ENCODE data around the gene ARHGAP10.
"Not testable (repeated sequence)": the region's sequence is repeated elsewhere in the genome, so short reads cannot be mapped to it uniquely, and the experiment has no call there.

ARHGAP10 gene

DNA sequence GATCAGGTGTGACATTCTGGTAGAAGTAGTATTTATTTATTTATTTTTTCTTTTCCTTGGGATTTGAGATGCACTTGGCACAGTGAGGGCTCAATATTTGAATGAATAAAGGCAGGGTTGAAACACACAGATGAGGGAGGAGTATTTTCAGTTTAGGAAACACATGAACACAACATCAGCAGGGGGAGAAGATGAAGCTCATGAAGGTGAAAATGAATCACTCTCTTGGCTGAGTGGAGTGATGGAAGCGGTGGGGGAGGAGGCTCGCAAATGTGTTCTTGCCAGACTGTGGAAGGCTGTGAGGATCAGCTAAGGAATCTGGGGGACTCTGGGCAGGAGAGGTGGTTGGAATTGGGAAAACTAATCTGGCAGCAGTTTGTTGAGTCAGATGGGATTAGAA lies 55.3 kb downstream of the ARHGAP10 start:
- Mint-ChIP-seq H3K27ac (no peak overlapping the region), H3K9me3 (no peaks in the 10 kb centered on the region), H3K27me3 (ENCODE audit: low read depth) (no peaks in the 10 kb centered on the region), H3K4me1 (ENCODE audit: low read depth) (peaks cover 25% of the 10 kb centered on the region), H3K4me3 (no peak overlapping the region), H3K36me3 (ENCODE audit: low read depth) (no peaks in the 10 kb centered on the region)

DNA sequence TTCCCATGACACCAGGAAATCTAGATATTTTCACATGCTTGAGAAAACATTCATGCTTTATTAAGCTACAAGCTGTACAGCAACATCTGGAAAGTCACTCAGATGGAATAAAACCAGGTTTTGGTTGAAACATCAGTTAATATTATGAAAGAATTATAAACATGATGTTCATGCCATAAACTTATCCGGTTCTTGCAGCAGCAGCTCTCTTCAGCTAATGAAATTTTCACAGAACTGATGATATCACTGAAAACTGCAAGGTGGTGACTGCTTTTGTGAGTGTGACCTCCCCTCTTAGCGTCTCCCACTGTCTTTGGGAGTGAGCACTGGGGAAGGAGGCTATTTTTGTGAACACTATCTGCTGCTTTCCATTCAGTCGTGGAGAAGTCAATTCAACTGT lies 56.9 kb downstream of the ARHGAP10 start:
- H3K4me3 Mint-ChIP-seq: no peak overlapping the region
- peaks cover 40% of the 10 kb centered on the region for H3K4me1 Mint-ChIP-seq (ENCODE audit: low read depth)
- H3K27ac Mint-ChIP-seq: no peak overlapping the region
- H3K27me3 Mint-ChIP-seq (ENCODE audit: low read depth): no peaks in the 10 kb centered on the region
- no peaks in the 10 kb centered on the region for H3K36me3 Mint-ChIP-seq (ENCODE audit: low read depth)
- H3K9me3 Mint-ChIP-seq: no peaks in the 10 kb centered on the region

DNA sequence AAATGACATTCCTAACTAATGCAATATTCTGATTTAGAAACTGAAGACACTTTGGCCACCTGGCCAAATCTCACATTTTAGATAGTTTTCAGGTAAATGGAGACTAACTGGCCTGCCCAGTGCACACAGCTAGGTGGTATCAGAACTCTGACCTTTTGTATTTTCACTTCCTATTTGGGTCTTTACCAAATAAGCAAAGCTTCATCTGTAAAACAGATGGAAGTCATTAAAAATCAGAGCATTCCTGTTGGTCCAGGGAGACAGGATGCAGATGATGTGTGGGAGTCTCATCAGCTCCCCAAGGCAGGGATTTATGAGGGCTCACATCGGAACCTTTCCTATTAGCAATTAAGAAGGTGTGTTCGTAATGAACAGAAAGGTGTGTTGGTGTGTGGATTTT lies 57.7 kb downstream of the ARHGAP10 start:
- Mint-ChIP-seq H3K4me1 (ENCODE audit: low read depth) (peaks cover 48% of the 10 kb centered on the region), H3K27me3 (ENCODE audit: low read depth) (no peaks in the 10 kb centered on the region), H3K4me3 (no peak overlapping the region), H3K36me3 (ENCODE audit: low read depth) (no peaks in the 10 kb centered on the region), H3K9me3 (no peaks in the 10 kb centered on the region), H3K27ac (no peak overlapping the region)

DNA sequence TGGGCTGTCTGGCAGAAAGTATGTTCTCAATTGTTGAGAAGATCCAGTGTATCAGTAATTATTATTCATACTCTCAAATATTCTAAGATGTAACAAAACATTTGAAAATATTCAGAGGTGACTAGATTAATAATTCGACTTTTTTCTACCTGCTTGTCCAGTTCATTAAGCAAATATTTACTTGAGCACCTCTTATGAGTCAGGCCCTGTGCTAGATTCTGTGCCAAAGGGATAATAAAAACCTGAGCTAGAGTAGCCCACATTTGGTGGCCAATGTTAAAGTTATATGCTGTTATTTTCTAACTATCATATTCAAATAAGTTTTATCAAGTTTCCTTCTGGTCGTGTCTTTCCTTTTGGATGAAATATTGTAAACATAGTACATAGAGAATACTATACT lies 58.5 kb downstream of the ARHGAP10 start:
- Mint-ChIP-seq H3K36me3 (ENCODE audit: low read depth) (no peaks in the 10 kb centered on the region), H3K4me1 (ENCODE audit: low read depth) (peaks cover 49% of the 10 kb centered on the region), H3K9me3 (no peaks in the 10 kb centered on the region), H3K27me3 (ENCODE audit: low read depth) (no peaks in the 10 kb centered on the region), H3K27ac (no peak overlapping the region), H3K4me3 (no peak overlapping the region)

DNA sequence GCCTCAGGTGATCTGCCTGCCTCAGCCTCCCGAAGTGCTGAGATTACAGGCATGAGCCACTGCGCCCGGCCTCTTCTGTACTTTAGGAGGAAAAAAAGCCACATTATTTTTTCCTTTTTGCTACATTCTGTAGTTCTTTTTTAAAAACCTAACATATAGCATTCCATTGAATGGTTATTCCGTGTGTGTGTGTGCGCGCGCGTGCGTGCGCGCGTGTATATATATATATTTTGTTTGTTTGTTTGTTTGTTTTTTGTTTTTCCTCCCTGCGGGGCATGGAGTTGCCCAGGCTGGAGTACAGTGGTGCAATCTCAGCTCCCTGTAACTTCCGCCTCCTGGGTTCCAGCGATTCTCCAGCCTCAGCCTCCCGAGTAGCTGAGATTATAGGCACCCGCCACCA lies 59.5 kb downstream of the ARHGAP10 start:
- no peaks in the 10 kb centered on the region for H3K36me3 Mint-ChIP-seq (ENCODE audit: low read depth)
- no peak overlapping the region for H3K27ac Mint-ChIP-seq
- H3K4me3 Mint-ChIP-seq: no peak overlapping the region
- no peaks in the 10 kb centered on the region for H3K27me3 Mint-ChIP-seq (ENCODE audit: low read depth)
- peaks cover 43% of the 10 kb centered on the region for H3K4me1 Mint-ChIP-seq (ENCODE audit: low read depth)
- H3K9me3 Mint-ChIP-seq: no peaks in the 10 kb centered on the region

DNA sequence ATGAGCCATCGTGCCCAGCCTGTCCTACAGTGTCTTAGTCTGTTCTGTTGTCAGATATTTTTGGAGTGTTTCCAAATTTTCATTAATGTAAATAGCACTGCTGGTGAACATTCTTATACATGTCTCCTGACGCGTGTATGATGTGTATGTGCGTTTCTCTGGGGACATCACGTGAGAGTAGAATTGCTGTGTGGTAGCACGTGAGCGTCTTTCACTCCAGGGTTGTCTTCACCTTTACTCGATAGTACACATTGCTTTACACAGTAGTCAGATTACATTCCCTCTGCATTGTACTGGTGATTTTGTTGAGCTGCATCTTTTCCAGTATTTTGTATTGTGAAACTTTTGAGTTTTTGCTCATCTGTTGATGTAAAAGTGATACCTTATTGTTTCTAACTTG lies 60.0 kb downstream of the ARHGAP10 start:
- Mint-ChIP-seq H3K9me3 (no peaks in the 10 kb centered on the region), H3K4me1 (ENCODE audit: low read depth) (peaks cover 42% of the 10 kb centered on the region), H3K4me3 (no peak overlapping the region)

DNA sequence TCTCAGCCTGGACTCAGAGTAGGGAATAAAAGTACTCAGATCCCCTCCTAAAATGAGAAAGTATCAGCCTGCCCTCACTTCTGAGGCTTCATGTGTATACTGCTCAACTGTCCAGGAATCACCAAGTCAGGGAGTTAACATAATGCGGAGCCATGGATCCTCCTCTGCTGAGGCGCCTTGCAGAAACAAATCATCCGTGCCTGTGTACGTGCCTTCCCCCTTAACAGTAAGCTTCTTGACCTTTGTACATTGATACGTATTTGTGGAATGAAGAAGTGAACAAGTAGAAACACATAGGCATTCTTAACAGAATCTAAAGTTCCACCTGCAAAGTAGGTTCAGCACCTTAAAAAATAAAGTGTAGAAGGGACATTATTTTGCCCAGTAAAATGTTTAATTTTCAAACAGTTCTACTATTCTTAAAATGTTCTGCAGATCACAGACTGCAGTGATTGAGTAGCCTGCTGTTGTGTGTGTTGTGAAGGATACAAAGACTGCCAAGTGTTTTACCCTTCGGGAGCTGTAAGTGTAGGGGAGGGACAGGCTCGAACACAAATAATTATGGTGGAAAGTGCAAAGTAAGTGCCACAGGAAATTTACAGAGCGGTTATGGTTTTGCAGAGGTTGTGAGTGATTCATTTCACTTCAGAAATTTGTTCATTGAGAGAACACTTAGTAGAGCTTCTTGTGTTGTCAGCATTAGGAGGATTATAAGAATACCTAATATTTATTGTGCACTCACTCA lies 61.9 kb downstream of the ARHGAP10 start:
- peaks cover 51% of the 10 kb centered on the region for H3K4me1 Mint-ChIP-seq (ENCODE audit: low read depth)

More for the DNA sequence above, 60.0 kb downstream of the ARHGAP10 start:
- Mint-ChIP-seq H3K36me3 (ENCODE audit: low read depth) (peaks cover 2% of the 10 kb centered on the region), H3K27me3 (ENCODE audit: low read depth) (no peaks in the 10 kb centered on the region), H3K27ac (no peak overlapping the region)

DNA sequence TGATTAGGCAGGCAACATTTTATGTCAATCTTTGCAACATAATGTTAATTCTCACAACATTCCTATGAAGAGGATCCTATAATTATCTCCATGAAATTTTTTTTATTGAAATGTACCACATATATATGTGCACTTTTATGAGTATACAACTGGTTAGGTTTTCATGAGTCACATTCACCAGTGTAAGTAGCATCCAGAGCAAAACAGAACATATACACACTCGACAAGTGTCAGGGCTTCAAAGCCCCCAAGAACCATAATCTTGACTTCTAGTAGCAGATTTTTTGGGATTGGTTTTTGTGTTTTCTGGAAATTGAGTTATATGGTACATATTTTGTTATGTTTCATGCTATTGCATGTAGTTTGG lies 62.4 kb downstream of the ARHGAP10 start:
- H3K4me1 Mint-ChIP-seq (ENCODE audit: low read depth): peaks cover 54% of the 10 kb centered on the region

More for the DNA sequence above, 61.9 kb downstream of the ARHGAP10 start:
- peaks cover 10% of the 10 kb centered on the region for H3K36me3 Mint-ChIP-seq (ENCODE audit: low read depth)
- peak overlapping the region; percentile 43 for H3K4me3 Mint-ChIP-seq
- no peaks in the 10 kb centered on the region for H3K9me3 Mint-ChIP-seq
- H3K27ac Mint-ChIP-seq: peak overlapping the region; percentile 79
- no peaks in the 10 kb centered on the region for H3K27me3 Mint-ChIP-seq (ENCODE audit: low read depth)

DNA sequence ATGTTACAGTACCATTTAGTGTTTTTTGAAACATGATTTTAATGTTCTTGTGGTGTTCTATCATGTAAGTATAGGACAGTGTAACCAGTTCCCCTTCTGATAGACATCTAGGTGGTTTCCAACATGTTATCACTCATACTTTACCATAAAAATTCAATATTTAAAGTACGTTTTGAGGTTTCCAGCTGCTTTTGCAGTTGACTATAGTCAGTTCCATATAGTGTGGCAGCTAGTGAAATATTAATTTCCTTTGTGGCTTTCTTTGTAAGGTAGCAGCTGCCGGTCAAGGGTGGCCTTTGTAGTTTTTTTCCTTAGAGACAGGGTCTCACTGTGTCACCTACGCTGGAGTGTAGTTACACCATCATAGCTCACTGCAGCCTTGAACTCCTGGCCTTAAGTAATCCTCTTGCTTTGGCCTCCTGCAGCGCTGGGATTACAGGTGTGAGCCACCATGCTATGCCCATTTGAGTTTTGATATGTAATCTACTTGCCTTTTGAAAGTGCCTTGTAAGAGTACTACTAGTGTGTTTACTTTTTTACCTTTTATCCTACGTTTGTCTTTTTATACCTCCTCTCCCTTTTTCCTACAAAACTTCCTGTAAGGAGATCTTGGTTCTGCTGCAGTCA lies 63.0 kb downstream of the ARHGAP10 start:
- Mint-ChIP-seq H3K27ac (peak overlapping the region; percentile 79), H3K27me3 (ENCODE audit: low read depth) (peaks cover under 1% of the 10 kb centered on the region), H3K36me3 (ENCODE audit: low read depth) (peaks cover 13% of the 10 kb centered on the region), H3K9me3 (no peaks in the 10 kb centered on the region), H3K4me3 (no peak overlapping the region), H3K4me1 (ENCODE audit: low read depth) (peaks cover 58% of the 10 kb centered on the region)

More for the DNA sequence above, 62.4 kb downstream of the ARHGAP10 start:
- Mint-ChIP-seq H3K27me3 (ENCODE audit: low read depth) (no peaks in the 10 kb centered on the region), H3K27ac (peak overlapping the region; percentile 79), H3K36me3 (ENCODE audit: low read depth) (peaks cover 10% of the 10 kb centered on the region), H3K9me3 (no peaks in the 10 kb centered on the region), H3K4me3 (peak overlapping the region; percentile 4)

DNA sequence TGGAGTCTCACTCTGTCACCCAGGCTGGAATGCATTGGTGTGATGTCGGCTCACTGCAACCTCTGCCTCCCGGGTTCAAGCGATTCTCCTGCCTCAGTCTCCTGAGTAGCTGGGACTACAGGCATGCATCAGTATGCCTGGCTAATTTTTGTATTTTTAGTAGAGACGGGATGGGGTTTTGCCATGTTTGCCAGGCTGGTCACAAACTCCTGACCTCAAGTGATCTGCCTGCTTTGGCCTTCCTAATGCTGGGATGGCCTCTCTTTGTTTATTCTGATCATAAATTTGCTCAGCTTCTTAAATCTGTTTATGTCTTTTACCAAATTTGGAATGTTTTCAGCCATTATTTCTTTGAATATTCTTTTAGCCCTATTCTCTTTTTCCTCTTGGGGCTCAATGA lies 67.2 kb downstream of the ARHGAP10 start:
- not testable (repeated sequence) for H3K4me3 Mint-ChIP-seq, H3K9me3 Mint-ChIP-seq, H3K27ac Mint-ChIP-seq
- H3K4me1 Mint-ChIP-seq (ENCODE audit: low read depth): peaks cover 50% of the 10 kb centered on the region
- peaks cover 23% of the 10 kb centered on the region for H3K36me3 Mint-ChIP-seq (ENCODE audit: low read depth)
- H3K27me3 Mint-ChIP-seq (ENCODE audit: low read depth): peaks cover 19% of the 10 kb centered on the region

DNA sequence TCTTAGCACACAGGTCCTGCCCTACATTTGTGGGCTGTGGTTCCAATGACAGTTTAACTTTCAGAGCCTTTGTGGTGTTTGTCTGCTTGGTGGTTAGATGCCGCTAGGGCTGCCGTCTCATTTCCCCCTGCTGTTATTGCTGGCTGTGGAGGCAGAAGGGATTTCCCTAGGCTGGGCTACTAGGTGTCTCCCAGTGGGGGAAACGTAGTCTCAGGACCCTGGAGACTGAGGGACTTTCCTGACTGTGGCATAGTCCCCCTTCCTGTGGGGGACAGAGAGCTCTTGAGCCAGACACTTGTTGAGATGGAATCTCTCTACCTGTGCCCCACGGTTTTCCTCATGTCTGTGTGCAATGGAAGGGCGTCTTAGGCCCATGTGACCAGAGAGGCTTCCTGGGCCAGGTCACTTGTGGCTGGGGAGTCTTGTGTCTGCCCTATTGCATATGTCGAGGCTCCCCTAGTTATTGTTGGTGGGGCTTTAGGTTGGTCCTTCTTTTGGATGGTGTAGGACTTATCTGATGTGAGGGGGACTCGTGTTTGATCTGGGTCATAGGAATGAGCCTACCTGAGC lies 68.2 kb downstream of the ARHGAP10 start:
- Mint-ChIP-seq H3K36me3 (ENCODE audit: low read depth) (peaks cover 23% of the 10 kb centered on the region), H3K4me1 (ENCODE audit: low read depth) (peaks cover 46% of the 10 kb centered on the region), H3K4me3 (peak overlapping the region; percentile 74), H3K27ac (peak overlapping the region; percentile 84), H3K27me3 (ENCODE audit: low read depth) (peaks cover 29% of the 10 kb centered on the region), H3K9me3 (no peaks in the 10 kb centered on the region)

DNA sequence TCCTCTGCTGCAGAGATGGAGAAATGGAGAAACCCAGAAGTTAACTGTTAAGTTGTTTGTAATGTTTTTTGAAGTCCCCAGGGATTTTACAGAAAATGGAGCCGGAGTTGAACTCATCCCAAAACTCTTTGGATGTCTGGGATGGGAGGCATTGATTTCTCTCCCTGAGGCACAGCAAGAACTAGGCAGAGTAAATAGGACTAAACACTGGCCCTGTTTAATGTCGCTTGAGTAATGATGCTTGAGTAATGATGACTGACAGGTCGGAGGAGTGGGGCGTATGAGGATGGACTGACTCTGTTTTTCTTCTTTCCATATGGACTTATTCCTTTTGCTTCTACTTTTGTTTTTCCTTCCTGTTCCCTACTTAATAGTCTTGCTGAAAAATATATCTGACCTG lies 69.9 kb downstream of the ARHGAP10 start:
- H3K4me3 Mint-ChIP-seq: no peak overlapping the region
- H3K27ac Mint-ChIP-seq: no peak overlapping the region
- peaks cover 32% of the 10 kb centered on the region for H3K27me3 Mint-ChIP-seq (ENCODE audit: low read depth)
- no peaks in the 10 kb centered on the region for H3K9me3 Mint-ChIP-seq
- H3K4me1 Mint-ChIP-seq (ENCODE audit: low read depth): peaks cover 42% of the 10 kb centered on the region
- peaks cover 21% of the 10 kb centered on the region for H3K36me3 Mint-ChIP-seq (ENCODE audit: low read depth)

DNA sequence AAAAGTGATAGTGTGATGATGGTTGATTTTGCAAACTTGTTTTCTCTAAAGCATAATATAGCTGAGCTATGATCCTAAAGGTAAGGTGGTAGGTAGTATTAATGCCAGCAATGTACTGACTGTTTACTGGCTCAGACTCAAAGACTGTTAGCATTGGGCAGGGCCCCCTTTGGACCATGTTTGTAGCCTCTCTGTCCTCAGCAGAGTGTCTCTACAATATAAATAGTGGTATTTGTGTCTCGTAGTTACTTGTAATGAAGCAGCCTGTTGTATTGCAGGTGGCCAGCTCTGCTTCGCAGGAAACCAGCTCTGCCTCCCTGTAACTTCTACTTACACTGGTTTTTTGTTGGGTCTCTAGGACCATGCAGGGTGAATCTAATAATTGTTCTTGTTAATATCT lies 70.5 kb downstream of the ARHGAP10 start:
- peaks cover 37% of the 10 kb centered on the region for H3K4me1 Mint-ChIP-seq (ENCODE audit: low read depth)
- no peak overlapping the region for H3K27ac Mint-ChIP-seq
- no peaks in the 10 kb centered on the region for H3K9me3 Mint-ChIP-seq
- H3K4me3 Mint-ChIP-seq: no peak overlapping the region
- peaks cover 32% of the 10 kb centered on the region for H3K27me3 Mint-ChIP-seq (ENCODE audit: low read depth)
- H3K36me3 Mint-ChIP-seq (ENCODE audit: low read depth): peaks cover 17% of the 10 kb centered on the region

DNA sequence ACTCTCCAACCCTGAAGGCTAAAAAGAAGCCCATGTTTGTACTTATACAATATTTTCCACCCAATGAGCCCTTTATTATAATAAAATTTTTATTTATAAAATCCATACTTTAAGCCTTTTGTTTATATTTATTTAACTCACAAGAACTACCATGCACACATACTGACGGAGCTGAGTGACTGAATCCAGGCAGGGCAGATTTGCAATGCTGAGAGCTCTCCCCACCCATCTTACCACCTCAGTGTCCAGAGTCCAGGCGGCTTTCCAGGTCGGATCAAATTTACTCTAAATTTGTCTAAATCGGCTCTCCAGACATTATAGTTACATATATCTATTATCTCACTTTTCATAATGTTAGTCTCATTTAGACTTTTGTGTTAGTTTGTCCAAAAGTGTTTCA lies 74.1 kb downstream of the ARHGAP10 start:
- Mint-ChIP-seq H3K36me3 (ENCODE audit: low read depth) (peaks cover 4% of the 10 kb centered on the region), H3K4me3 (no peak overlapping the region), H3K27ac (no peak overlapping the region), H3K4me1 (ENCODE audit: low read depth) (peaks cover 11% of the 10 kb centered on the region), H3K9me3 (no peaks in the 10 kb centered on the region), H3K27me3 (ENCODE audit: low read depth) (peaks cover 29% of the 10 kb centered on the region)

DNA sequence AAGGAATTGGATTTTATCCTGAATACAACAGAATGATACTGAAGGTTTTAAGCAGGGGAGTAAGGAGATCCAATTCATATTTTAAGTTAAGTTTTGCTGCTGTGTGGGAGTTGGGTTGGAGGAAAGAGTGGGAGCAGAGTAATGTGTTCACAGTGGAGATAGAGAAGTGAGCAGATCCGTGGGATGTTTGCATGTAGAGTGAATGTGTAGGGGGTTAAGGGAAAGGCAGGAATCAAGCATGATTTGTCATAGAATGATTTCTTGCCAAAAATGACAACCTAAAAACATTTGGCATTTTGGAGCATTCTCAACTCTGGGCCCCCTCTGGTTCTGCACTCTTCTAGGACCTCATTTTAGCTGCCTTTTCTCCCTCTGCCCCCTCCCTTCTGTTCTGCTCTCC lies 76.6 kb downstream of the ARHGAP10 start:
- H3K9me3 Mint-ChIP-seq: no peaks in the 10 kb centered on the region
- no peak overlapping the region for H3K4me3 Mint-ChIP-seq
- H3K27me3 Mint-ChIP-seq (ENCODE audit: low read depth): peaks cover 19% of the 10 kb centered on the region
- peaks cover 3% of the 10 kb centered on the region for H3K36me3 Mint-ChIP-seq (ENCODE audit: low read depth)
- H3K27ac Mint-ChIP-seq: no peak overlapping the region
- H3K4me1 Mint-ChIP-seq (ENCODE audit: low read depth): peaks cover 5% of the 10 kb centered on the region

Measured in T-helper 1 cell treated with Interleukin-12 subunit alpha and Interleukin-12 subunit beta and Interleukin-4 antibody, amounts not matched to agents 30 μg/mL and 1 μg/mL, for 36 hours (primary cell).